HG03095 (cell line): ENCODE results near the gene RUNX3.

Source experiments
- ATAC-seq: cut with Tn5 transposase; IDR thresholded peaks from one replicate; pipeline ENCODE4 v1.9.1; 2021; ENCODE audit warnings: moderate library complexity; ENCODE audit not compliant: unreplicated experiment

Gene RUNX3

DNA sequence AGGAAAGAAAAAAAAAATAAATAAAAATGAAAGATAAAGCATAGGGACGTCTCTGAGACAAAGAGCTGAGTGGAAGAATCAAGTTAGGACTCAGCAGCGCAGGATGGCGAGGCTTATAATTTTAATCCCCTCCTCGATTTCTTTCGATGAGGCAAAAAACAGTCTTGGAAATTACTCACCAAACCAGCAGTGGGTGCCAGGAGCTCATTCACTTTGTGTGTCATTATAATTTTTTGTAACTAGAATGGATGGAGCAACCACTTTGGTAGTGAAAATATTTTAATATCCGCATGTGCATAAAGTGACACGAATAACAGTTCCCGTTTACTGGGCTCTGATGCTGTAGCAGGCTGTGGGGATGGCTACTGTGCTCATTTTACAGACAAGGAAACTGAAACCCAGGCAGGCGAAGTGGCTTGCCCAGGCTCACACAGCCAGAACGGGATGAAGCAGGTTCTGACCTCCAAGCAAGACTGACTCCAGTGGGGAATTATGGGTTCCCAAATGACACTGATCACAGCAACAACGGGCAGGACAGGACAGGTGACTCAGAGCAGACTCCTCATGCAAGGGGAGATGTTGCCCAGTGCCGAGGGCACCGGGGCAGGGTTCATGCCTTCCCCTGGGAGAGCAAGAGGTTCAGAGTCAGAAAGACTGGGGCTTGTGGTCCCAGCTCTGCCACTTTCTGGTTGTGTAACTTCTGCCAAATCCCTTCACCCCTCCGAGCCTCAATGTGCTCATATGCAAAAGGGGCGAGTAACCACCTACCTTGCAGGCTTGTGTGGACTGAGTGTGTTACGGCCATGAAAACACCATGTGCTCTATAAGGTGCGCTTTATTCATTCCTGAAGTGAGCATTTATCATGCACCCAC, 63.6 kb downstream of the RUNX3 start:
- no peak for ATAC-seq

DNA sequence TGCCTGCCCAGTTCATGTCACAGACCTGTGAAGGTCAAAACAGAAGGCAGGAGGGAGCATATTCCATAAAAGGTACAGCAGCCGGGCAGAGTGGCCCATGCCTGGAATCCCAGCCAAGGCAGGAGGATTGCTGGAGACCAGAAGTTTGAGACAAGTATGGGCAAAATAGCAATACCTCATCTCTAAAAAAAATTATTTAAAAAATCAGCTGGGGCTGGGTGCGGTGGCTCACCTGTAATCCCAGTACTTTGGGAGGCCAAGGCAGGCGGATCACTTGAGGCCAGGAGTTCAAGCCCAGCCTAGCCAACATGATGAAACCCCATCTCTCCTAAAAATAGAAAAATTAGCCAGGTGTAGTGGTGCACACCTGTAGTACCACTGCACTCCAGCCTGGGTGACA, 64.5 kb downstream of the RUNX3 start:
- no peak for ATAC-seq

DNA sequence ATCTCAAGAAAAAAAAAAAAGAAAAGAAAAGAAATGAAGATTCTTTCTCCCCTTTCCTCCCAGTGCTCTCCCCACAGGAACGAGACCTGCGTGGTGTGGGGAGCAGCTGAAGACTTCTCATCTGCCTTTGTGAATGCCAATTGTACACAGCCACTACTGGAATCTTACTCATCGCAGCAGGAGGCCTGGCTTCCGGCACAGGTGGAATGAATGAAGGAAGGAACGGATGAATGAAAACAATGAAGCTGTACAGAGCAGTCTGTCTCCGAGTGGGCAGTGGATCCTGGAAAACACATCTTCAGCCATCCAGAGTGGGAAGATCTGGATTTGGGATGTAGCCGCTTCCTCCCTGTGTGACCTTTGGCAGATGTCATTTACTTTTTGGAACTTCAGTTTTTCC, 64.9 kb downstream of the RUNX3 start:
- ATAC-seq: no peak

DNA sequence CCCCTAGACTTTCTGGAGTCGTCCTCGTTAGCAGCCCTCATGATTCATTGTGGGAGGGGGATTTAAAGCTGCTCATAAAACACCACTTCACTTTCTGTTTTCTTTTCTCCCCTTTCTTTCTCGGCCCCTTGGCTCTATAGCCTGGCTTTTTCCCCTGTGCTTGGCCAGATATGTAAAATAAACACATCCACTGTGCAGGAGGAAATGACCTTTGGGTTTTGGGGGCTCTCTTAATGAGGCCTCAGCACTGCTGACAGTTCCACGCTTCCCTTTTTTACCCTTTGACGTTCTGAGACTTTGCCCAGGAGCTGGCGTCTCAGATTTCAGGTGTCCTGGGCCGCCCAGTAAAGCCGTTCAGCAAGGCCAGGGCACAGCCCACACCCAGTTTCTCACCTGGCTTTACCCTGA, 65.7 kb downstream of the RUNX3 start:
- no peak for ATAC-seq

DNA sequence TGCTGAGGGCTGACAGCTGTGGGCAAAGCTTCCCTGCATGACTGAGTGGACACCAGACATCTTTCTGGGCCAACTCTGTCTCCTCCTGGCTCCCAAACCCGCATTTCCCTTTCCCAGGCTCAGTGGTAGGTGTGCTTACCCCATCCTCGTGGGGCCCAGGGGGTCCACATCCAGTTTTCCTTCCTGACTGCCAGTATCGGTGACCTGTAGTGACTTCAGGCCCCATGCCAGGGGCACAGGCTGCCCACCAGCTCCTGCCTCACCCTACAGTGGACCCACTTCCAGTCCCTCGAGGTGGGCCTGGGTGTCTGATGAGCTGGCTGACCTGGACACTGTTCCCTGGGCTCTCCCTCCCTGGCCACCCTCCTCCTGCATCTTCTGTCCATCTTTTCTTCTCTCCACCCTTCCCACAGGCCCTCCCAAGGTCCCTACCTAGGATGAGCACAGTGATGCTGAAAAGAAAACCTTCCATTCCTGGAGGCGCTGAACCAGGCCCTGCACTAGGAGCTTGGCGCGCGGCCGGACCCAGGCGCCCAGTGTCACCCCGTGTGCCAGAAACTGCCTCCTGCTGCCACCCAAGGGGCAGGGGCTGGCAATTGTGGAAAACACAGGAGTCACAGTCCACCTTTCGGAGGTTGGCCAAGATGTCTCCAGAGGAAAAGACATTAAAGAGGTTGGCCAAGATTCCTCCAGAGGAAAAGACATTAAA, 67.1 kb downstream of the RUNX3 start:
- no peak for ATAC-seq

DNA sequence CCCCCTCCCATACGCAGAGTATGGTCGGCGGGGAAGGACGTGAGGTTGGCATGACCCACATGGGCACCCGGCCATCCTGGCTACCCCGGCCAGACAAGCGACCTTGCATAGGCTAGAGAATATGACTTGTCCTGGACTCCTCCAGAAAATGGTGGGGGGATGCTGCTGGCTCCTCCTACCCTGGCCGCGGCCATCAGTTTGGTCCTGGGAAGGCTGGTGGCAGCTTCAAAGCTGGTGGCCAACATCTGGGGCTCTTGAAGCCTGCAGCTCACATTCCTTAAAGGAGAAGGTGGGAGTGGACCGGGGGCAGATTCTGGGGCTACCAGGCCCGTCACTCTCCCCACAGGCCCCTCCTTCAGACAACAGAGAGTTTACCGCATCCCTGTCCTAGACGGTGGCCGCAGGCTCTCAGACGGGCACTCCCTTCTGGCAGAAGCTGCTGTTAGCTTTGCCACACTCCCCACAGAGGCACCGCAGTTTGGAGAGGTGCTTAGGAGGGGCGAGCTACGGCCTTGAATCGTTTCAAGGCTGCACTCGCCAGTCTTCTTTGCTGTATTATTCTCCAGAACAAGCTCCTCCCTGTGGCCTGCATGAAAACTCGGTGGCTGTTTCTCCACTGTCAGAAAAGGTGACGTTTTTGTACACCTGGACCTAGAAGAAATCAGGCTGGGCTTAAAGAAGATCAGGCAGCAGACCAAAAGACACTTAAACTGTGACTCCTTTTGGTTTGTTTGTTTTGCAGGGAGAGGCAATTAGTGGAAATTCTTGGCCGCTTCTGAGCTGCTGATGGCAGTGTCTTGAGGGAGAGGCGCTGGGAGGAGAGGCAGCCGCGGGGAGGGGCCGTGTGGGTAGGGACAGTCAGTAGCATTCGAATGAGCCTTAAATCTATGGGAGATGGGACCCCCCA, 68.0 kb downstream of the RUNX3 start:
- ATAC-seq: no peak

DNA sequence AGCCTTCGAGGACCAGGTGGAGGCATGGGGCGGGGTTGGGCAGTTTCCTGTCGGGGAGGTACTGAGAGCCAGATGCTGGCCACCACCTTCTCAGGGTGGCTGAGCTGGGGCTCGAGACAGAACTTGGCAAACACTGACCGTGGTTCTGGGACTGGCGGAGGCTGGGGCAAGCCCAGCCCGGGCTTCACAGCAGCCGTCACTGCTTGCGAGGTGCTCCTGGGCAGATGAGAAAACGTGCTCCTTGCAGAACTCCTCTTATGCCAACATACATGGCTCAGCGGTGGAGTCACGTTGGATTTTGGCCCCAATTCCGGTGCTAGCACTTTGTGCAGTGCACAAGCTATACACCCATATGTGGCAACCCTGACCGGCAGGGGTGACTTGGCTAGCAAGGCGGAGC, 69.2 kb downstream of the RUNX3 start:
- no peak for ATAC-seq

DNA sequence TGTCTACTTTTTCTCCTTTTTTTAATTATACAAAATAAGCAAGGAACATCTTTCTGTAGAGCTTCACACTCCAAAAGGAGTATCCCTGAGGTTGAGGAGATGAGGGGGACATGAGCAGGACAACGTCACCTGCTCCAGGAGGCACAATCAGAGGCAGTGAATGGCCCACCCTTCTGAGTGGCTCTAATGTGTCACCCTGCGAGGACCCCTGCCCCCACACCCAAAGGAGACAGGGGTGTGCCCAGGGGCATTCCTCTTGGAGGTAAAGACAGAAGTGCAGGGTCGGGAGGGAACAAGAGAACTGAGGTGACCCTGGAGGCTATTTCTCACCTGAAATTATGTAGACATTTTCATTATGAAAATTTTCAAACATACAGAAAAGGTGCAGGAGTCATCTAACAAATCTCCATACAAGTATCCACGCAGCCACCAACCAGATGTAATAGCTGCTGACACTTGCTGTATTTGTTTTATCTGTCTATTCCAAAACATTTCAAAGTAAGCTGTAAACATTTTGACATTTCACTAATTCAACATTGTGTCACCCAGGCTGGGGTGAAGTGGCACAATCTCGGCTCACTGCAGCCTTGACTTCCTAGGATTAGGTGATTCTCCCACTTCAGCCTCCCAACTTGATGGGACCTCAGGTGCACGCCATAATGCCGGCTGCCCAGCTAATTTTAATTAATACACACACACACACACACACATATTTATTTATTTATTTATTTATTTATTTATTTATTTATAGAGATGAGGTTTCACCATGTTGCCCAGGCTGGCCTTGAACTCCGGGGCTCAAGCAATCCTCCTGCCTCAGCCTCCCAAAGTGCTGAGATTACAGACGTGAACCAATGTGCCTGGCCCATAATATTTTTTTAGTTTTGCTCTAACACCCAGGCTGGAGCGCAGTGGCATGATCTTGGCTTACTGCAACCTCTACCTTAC, 70.7 kb downstream of the RUNX3 start:
- no peak for ATAC-seq

DNA sequence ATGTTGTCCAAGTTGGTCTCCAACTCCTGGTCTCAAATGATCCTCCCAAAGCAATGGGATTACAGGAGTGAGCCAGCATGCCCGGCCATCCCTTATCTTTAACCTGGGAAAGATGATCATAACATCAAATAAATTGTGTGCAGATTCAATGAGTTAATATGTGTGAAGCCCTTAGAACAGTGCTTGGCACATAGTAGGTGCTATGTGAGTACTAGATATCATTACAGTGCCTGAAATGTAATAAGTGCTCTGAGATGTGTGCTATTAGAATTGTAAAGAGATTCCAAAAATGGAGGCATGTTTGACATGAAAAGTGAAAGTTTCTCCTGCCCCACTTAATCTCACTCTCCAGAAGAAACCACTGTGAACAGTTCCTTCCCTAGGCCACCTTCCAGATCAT, 71.8 kb downstream of the RUNX3 start:
- ATAC-seq: no peak

DNA sequence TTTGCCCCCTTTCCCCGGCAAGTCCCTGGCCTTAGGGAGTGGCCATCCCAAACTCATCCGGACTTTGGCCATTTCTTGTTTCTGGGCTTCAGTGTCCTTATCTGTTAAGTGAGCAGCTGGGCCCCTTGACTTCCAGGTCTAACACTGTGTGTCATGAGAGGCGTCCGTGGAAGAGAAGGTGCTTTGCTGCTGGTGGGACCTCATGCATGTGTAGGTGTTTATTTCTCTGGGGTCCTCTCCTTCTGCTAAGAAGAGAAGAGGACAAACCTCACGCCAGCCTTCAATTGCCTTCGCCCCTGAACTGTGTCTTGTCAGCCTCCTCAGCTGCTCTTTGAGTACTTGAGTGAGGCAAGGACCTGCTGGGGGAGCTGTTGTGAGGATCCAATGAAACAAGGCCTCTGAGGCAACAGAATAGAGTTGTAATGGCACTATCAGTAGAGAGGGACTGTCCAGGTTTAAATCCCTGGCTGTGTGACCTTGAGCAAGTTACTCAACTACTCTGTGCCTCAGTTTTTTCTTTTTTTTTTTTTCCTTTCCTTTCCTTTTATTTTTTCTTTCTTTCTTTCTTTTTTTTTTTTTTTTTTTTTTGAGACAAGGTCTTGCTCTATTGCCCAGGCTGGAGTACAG, 72.5 kb downstream of the RUNX3 start:
- ATAC-seq: no peak

DNA sequence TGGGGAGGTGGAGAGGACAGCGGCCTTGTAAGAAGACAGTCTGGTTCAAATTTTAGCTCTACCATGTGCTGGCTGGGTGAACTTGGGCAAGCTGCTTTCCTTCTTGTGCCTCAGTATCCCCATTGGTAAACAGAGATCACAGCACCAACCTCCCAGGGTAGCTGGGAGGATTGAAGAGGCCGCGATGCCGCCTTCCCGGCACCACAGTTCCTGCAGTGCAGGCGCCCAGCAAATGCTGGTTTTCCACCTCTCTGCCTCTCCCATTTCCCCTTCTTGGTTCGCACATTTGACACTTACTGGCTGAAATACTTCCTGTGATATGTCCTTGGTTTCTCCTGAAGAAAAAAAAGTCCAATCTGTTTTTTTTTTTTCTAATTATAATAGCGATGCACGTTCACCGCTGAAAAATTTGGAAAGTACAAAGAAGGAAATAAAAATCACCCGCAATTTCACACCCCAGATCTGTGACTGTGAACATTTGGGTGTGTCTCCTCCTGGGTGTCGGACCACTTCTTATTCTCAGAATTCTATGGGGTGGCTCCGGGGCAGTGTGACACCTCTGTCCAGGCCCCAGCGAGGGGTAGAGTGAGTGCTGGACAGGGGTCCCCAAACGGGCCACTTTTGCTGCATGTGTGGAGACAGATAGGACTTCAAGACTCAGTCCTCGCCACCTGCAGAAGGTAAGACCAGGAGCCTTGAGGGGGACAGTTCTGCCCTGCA, 73.1 kb downstream of the RUNX3 start:
- no peak for ATAC-seq

DNA sequence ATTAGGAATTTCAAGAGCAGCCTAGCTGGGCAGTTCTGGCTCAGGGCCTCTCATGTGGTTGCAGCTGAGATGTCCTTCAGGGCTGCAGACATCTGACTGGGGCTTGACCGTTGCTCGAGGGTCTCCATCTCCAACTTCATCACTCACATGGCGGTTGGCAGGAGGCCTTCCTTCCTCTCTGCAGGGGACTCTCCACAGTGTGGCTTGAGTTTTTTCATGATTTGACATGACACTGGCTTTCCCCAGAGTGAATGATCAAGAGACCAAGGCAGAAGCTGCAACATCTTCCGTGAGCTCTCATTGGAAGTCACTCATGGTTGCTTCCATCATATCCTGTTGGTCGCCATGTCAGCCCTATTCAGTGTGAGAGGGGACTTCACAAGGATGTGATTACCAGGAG, 74.6 kb downstream of the RUNX3 start:
- no peak for ATAC-seq

DNA sequence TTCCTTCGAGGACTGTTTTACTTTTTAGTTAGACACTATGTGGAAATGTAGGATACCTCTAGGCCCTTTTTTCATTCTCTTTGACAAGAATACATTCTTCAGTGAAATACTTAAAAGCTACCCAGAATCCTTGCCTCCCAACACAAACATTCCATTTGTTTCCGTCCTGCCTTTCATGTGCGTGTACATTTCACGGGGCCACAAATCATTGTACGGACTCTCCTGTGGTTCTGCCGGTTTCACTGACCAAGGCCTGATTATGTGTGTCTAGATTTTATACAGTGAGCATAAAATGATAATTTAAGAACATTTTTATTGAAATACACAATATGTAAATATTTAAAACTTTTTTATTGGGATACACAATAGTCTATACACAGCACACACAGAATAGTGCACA, 76.4 kb downstream of the RUNX3 start:
- ATAC-seq: no peak

DNA sequence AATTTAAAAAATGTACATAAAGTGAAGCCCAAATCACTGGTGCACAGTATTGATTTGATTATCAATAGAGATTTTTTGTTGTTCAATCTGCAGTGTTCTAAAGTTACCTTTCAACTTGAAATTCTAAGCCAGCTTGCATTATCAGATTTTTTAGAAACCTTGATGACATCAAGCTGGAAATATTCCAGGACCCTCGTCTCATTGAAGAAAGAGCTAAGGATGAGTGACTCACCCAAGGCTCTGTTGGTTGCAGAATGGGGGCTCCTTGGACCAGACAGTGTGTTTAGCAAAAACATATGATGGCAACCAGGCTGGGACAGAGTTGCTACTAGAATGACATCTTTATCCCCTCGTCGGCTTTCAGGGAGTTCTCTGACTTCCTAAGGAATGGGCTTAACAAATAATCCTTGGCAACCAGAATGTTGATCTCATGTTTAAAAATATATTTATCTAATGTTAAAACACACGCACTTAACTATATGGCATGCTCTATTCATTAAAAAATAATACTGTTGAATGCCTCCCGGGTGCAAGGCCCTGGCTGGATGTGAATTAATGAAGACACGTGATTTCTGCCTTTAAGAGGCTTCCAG, 79.7 kb downstream of the RUNX3 start:
- no peak for ATAC-seq

DNA sequence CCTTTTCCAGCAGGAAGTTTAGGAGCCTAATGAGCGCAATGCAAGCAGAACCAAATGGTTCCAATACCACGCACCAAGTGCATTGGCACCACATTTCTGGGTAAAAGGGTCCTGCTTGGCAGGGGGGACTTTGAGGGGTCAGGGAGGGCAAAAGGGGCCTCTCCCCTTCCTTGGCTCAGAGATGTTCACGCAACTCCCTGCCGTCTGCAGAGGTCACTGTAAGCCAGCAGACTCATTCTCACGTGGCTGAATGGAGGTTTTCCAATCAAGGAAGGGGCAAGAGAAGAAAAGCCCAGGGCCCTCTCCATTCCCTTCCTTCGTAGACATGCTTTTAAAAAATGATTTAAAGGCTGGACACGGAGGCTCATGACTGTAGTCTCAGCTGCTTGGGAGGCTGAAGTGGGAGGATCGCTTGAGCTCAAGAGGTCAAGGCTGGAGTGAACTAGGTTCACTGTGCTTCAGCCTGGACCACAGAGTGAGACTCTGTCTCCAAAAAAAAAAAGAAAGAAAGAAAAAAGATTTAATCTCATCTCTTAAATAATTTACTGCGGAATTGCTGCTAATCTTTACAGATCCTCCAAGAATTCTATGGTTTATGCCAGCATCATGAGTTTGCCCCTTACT, 80.3 kb downstream of the RUNX3 start:
- ATAC-seq: no peak
